Measurements from ENCODE around the gene SDK2. TPM values are rescaled to one million over a fixed set of nuclear protein-coding genes. Genes with fewer than 3 reads are reported as not detected.

SDK2 gene
- total RNA-seq, 1 donor from 2014 or later = 1.4 TPM

DNA sequence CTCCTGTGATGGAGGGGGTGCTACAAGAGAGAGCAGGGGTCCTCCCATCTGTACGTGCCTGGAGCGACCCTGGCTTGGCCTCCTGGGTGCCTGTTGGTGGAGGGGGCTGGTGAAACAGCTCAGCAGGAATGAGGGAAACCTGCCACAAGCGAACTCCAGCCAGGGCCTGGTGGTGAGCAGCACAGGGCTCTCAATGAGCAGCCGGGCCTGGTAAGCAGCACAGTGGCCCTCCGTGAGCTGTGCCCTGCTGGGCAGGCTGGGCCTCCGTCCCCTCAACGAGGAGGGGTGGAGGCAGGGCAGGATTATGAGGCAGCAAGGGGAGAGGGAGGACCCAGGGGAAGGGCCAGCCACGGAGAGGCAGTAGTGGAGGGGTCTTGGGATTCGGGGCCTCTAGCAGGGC, 101.9 kb downstream of the SDK2 start:
- no peak overlapping the region for H3K27ac ChIP-seq
- H3K36me3 ChIP-seq = no peaks in the 10 kb centered on the region
- H3K4me1 ChIP-seq = no peaks in the 10 kb centered on the region
- intact Hi-C loops (cut with DNase I) = no loop called here
- DNase-seq (no peak), ATAC-seq (no peak)
- no peaks in the 10 kb centered on the region for H3K9me3 ChIP-seq
- H3K4me3 ChIP-seq = no peak overlapping the region
- TF ChIP-seq, protein P1, sequence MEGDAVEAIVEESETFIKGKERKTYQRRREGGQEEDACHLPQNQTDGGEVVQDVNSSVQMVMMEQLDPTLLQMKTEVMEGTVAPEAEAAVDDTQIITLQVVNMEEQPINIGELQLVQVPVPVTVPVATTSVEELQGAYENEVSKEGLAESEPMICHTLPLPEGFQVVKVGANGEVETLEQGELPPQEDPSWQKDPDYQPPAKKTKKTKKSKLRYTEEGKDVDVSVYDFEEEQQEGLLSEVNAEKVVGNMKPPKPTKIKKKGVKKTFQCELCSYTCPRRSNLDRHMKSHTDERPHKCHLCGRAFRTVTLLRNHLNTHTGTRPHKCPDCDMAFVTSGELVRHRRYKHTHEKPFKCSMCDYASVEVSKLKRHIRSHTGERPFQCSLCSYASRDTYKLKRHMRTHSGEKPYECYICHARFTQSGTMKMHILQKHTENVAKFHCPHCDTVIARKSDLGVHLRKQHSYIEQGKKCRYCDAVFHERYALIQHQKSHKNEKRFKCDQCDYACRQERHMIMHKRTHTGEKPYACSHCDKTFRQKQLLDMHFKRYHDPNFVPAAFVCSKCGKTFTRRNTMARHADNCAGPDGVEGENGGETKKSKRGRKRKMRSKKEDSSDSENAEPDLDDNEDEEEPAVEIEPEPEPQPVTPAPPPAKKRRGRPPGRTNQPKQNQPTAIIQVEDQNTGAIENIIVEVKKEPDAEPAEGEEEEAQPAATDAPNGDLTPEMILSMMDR (IDR thresholded peaks at IDR 0.05) = no peak
- no peaks in the 10 kb centered on the region for H3K27me3 ChIP-seq (ENCODE audit: low read depth)

DNA sequence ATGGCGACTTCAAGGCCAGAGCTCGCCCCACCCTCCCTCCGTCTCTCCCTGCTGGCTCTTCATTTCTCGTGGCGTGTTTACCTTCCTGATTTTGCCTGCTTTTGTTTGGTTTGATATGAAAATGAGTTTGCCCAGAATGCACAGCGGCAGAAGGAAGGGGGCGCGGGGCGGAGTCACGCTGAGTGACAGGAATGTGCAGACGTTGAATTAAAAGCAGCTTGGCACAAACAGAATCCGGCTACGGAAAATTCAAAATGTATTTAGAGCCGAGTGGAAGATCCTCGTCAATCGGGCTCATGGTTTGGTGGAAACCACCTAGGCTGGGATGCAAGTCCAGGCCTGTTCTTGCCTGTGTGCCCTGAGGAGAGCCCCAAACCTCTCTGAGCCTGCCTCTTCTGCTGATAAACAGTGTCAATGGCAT, 102.7 kb downstream of the SDK2 start:
- H3K4me1 ChIP-seq = no peaks in the 10 kb centered on the region
- no peaks in the 10 kb centered on the region for H3K27me3 ChIP-seq (ENCODE audit: low read depth)
- TF ChIP-seq, protein P1 (IDR thresholded peaks at IDR 0.05) = no peak
- no peaks in the 10 kb centered on the region for H3K9me3 ChIP-seq
- H3K27ac ChIP-seq = no peak overlapping the region
- no peaks in the 10 kb centered on the region for H3K36me3 ChIP-seq
- H3K4me3 ChIP-seq = no peak overlapping the region
- DNase-seq (no peak), ATAC-seq (no peak)
- intact Hi-C loops (cut with DNase I) = no loop called here

DNA sequence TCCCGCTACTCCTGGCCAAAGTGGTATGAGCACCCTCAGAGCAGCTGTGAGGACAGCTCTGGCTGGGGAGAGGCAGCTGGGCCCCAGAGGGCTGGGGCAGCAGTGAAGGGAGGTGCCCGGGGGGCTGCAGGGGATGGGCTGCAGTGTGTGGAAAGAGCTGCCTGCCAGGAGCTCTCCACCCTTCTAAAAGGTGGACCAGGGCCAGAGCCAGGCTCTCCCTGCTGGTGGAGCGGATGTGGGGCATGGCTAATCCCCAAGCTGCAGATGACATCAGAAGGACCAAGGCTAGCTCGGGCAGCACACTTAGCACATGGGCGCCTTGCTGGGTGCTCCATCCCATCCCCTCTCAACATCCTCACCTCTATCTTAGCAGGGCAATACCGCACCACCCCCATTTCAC, 103.1 kb downstream of the SDK2 start:
- ATAC-seq = no peak
- Histone ChIP-seq H3K27ac (no peak overlapping the region), H3K4me1 (no peaks in the 10 kb centered on the region), H3K36me3 (no peaks in the 10 kb centered on the region), H3K27me3 (ENCODE audit: low read depth) (no peaks in the 10 kb centered on the region), H3K4me3 (no peak overlapping the region), H3K9me3 (no peaks in the 10 kb centered on the region)
- TF ChIP-seq, protein P1 (IDR thresholded peaks at IDR 0.05) = no peak
- no peak for DNase-seq
- intact Hi-C loops (cut with DNase I) = no loop called here

DNA sequence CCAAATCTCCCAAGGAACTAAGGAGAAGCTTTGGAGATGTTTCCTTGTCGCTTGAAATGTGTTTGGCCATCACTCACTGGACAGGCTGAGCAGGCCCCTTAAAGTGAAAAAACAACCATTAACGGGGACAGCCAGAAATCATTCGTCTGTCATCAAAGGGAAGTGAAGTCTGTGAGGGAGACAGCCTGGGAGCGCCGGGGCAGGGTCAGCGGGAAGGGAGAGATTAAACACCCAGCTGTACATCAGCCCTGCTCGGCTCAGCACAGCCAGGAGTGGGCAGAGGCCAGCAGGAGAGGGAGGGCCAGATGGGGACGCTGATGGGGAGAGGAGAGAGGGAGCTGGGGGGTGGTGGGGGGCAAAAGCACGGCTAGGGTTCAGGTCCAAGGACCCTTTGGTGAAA, 105.1 kb downstream of the SDK2 start:
- TF ChIP-seq, protein P1 (IDR thresholded peaks at IDR 0.05) = no peak
- no peaks in the 10 kb centered on the region for H3K4me1 ChIP-seq
- no peak overlapping the region for H3K27ac ChIP-seq
- H3K4me3 ChIP-seq = no peak overlapping the region
- H3K9me3 ChIP-seq = no peaks in the 10 kb centered on the region
- intact Hi-C loops (cut with DNase I) = no loop called here
- DNase-seq = no peak
- no peak for ATAC-seq
- H3K36me3 ChIP-seq = no peaks in the 10 kb centered on the region
- H3K27me3 ChIP-seq (ENCODE audit: low read depth) = no peaks in the 10 kb centered on the region

DNA sequence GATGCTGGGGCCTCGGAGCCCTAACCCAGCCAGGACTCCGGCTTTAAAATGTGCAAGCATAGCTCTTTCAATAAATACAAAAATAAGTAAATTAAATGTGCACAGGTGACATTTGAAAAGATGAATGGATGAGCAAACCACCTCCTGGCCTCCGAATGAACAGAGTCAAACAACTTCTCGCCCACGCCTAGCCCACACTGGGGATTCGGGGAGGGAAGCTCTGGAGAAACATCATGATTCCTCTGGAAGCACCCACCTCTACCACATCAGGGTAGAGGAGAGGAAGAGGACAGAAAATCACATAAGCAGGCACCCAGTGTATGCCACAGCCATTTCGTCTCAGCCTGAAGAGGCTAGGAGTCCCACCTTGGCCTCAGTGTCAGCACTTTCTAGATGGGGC, 105.8 kb downstream of the SDK2 start:
- H3K4me1 ChIP-seq = no peaks in the 10 kb centered on the region
- H3K9me3 ChIP-seq = no peaks in the 10 kb centered on the region
- DNase-seq (no peak), ATAC-seq (no peak)
- no peak overlapping the region for H3K27ac ChIP-seq
- no peaks in the 10 kb centered on the region for H3K36me3 ChIP-seq
- TF ChIP-seq, protein P1 (IDR thresholded peaks at IDR 0.05) = no peak
- H3K4me3 ChIP-seq = no peak overlapping the region
- no peaks in the 10 kb centered on the region for H3K27me3 ChIP-seq (ENCODE audit: low read depth)
- intact Hi-C loops (cut with DNase I) = no loop called here
